Glutamatergic neuron (in vitro differentiated cells): Measurements from ENCODE around the gene ZNF350. TPM values are rescaled to one million over a fixed set of nuclear protein-coding genes. Genes with fewer than 3 reads are reported as not detected.

Experiments
- DNase-seq: peaks from one replicate; pipeline ENCODE4 v3.0.0; 2022
- H3K27ac Mint-ChIP-seq: one replicate; pipeline ENCODE4 v1.8.0; 2020; ENCODE audit warnings: mild to moderate bottlenecking, mixed read lengths, inconsistent platforms; ENCODE audit not compliant: unreplicated experiment
- H3K27me3 Mint-ChIP-seq: one replicate; pipeline ENCODE4 v1.8.0; 2020; ENCODE audit warnings: mild to moderate bottlenecking, moderate library complexity, mixed read lengths, inconsistent platforms; ENCODE audit not compliant: unreplicated experiment
- H3K36me3 Mint-ChIP-seq: one replicate; pipeline ENCODE4 v1.8.0; 2020; ENCODE audit warnings: mild to moderate bottlenecking, mixed read lengths, inconsistent platforms; ENCODE audit not compliant: unreplicated experiment
- H3K4me1 Mint-ChIP-seq: one replicate; pipeline ENCODE4 v1.8.0; 2020; ENCODE audit warnings: mild to moderate bottlenecking, low read depth, mixed read lengths, inconsistent platforms; ENCODE audit not compliant: unreplicated experiment
- H3K4me3 Mint-ChIP-seq: one replicate; pipeline ENCODE4 v1.8.0; 2020; ENCODE audit warnings: mild to moderate bottlenecking, mixed read lengths, inconsistent platforms; ENCODE audit not compliant: unreplicated experiment
- H3K9me3 Mint-ChIP-seq: one replicate; pipeline ENCODE4 v1.8.0; 2020; ENCODE audit warnings: mild to moderate bottlenecking, moderate library complexity, mixed read lengths, inconsistent platforms; ENCODE audit not compliant: unreplicated experiment
- CTCF ChIP-seq: fragments of 200-600 bp; sonication (generic); IDR thresholded peaks from one replicate; pipeline ENCODE4 v1.5.0; 2021; ENCODE audit not compliant: partially characterized antibody, unreplicated experiment
- total RNA-seq: library from RNA; stranded (reverse); fragmentation: NEBNext Ultra II Directional; extraction: Animal tissue kit (Norgen Biotek cat#: 25700); gene quantifications from one replicate; pipeline ENCODE4 v1.2.1, GENCODE V29; 2021; ENCODE audit not compliant: unreplicated experiment

The ZNF350 gene
- total RNA-seq, 1 donor from 2014 or later = 9.7 TPM

GRCh38 chr19:52022193-52022592, 35.6 kb upstream of the ZNF350 start:
- Mint-ChIP-seq H3K4me3 (no peak overlapping the region), H3K4me1 (peaks cover 4% of the 10 kb centered on the region), H3K36me3 (peaks cover 59% of the 10 kb centered on the region), H3K9me3 (peaks cover 4% of the 10 kb centered on the region), H3K27ac (no peak overlapping the region), H3K27me3 (no peaks in the 10 kb centered on the region)
- DNase-seq = no peak
- no peak for TF ChIP-seq CTCF

- TF ChIP-seq CTCF = no peak
- H3K4me3 Mint-ChIP-seq = no peak overlapping the region
- no peak overlapping the region for H3K27ac Mint-ChIP-seq
- DNase-seq = no peak
- H3K9me3 Mint-ChIP-seq = peaks cover 4% of the 10 kb centered on the region
- H3K4me1 Mint-ChIP-seq = no peaks in the 10 kb centered on the region
- peaks cover 65% of the 10 kb centered on the region for H3K36me3 Mint-ChIP-seq
- no peaks in the 10 kb centered on the region for H3K27me3 Mint-ChIP-seq
These were observed 33.9 kb upstream of the ZNF350 start for GRCh38 chr19:52020506-52020905.

GRCh38 chr19:52010674-52011073, 24.0 kb upstream of the ZNF350 start:
- Mint-ChIP-seq H3K36me3 (peaks cover 27% of the 10 kb centered on the region), H3K27me3 (peaks cover 11% of the 10 kb centered on the region), H3K4me1 (peaks cover 3% of the 10 kb centered on the region), H3K9me3 (peaks cover 16% of the 10 kb centered on the region), H3K4me3 (no peak overlapping the region), H3K27ac (no peak overlapping the region)
- no peak for DNase-seq
- no peak for TF ChIP-seq CTCF

- TF ChIP-seq CTCF = no peak
- DNase-seq = peak; percentile 93
- Mint-ChIP-seq H3K4me3 (peak within 1 kb of the TSS; percentile 99), H3K9me3 (peaks cover 16% of the 10 kb centered on the region), H3K27ac (peak within 1 kb of the TSS; percentile 96), H3K36me3 (peaks cover 26% of the 10 kb centered on the region), H3K27me3 (peaks cover 11% of the 10 kb centered on the region), H3K4me1 (peaks cover 3% of the 10 kb centered on the region)
These were observed 21.3 kb upstream of the ZNF350 start, which contains the start of gene ZNF615 for GRCh38 chr19:52007806-52008557. Gene ZNF615 (minus strand): TSS chr19:52008211. CDS start chr19:52003711, 4,500 bp downstream.

GRCh38 chr19:52007451-52007805, 20.8 kb upstream of the ZNF350 start:
- Mint-ChIP-seq H3K36me3 (peaks cover 23% of the 10 kb centered on the region), H3K27me3 (peaks cover 11% of the 10 kb centered on the region), H3K4me1 (peaks cover 3% of the 10 kb centered on the region), H3K9me3 (peaks cover 16% of the 10 kb centered on the region), H3K4me3 (peak overlapping the region; percentile 99), H3K27ac (peak overlapping the region; percentile 96)
- no peak for TF ChIP-seq CTCF
- DNase-seq = peak; percentile 41
